ENCODE data around the gene RELB. TPM values are rescaled to one million over a fixed set of nuclear protein-coding genes. Genes with fewer than 3 reads are reported as not detected.

Gene RELB
- total and polyA plus RNA-seq, 10 of the 15 experiments (the other 5 are each of a cell fraction or from before 2014, with no cell fraction given): 0.66 to 43.8 (median 12.8) TPM

DNA sequence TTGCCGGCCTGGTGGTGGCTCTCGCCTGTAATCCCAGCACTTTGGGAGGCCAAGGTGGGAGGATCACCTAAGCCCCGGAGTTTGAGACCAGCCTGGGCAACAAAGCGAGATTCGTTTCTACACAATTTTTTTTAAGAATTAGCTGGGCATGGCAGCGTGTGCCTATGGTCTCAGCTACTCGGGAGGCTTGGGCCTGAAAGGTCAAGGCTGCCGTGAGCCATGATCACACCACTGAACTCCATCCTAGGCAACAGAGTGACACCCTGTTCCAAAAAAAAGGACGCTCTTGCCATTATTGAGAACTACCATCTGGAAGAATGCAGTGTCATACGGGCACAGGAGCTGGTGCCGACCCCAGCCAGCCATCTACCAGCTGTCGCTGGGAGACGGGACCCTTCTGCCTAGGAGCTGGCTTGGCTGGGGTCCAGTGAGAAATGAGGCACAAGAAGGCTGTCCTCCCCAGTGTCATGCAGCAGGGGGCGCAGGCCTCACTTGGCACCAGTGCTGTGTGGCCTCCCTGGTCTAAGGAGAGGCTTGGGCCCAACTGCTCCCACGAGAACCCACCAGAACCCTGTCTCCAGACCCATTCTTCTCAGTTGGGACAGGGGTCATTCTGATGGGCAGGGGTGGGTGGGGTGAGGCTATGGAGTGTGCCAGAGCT is 12.2 kb upstream of the RELB start (continued):
- TF ChIP-seq, protein P1, sequence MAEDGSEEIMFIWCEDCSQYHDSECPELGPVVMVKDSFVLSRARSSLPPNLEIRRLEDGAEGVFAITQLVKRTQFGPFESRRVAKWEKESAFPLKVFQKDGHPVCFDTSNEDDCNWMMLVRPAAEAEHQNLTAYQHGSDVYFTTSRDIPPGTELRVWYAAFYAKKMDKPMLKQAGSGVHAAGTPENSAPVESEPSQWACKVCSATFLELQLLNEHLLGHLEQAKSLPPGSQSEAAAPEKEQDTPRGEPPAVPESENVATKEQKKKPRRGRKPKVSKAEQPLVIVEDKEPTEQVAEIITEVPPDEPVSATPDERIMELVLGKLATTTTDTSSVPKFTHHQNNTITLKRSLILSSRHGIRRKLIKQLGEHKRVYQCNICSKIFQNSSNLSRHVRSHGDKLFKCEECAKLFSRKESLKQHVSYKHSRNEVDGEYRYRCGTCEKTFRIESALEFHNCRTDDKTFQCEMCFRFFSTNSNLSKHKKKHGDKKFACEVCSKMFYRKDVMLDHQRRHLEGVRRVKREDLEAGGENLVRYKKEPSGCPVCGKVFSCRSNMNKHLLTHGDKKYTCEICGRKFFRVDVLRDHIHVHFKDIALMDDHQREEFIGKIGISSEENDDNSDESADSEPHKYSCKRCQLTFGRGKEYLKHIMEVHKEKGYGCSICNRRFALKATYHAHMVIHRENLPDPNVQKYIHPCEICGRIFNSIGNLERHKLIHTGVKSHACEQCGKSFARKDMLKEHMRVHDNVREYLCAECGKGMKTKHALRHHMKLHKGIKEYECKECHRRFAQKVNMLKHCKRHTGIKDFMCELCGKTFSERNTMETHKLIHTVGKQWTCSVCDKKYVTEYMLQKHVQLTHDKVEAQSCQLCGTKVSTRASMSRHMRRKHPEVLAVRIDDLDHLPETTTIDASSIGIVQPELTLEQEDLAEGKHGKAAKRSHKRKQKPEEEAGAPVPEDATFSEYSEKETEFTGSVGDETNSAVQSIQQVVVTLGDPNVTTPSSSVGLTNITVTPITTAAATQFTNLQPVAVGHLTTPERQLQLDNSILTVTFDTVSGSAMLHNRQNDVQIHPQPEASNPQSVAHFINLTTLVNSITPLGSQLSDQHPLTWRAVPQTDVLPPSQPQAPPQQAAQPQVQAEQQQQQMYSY (CRISPR knock-in tag; IDR thresholded peaks at IDR 0.05): no peak
- TF ChIP-seq, protein P2, sequence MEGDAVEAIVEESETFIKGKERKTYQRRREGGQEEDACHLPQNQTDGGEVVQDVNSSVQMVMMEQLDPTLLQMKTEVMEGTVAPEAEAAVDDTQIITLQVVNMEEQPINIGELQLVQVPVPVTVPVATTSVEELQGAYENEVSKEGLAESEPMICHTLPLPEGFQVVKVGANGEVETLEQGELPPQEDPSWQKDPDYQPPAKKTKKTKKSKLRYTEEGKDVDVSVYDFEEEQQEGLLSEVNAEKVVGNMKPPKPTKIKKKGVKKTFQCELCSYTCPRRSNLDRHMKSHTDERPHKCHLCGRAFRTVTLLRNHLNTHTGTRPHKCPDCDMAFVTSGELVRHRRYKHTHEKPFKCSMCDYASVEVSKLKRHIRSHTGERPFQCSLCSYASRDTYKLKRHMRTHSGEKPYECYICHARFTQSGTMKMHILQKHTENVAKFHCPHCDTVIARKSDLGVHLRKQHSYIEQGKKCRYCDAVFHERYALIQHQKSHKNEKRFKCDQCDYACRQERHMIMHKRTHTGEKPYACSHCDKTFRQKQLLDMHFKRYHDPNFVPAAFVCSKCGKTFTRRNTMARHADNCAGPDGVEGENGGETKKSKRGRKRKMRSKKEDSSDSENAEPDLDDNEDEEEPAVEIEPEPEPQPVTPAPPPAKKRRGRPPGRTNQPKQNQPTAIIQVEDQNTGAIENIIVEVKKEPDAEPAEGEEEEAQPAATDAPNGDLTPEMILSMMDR (IDR thresholded peaks at IDR 0.05 in 2 of 3, conservative IDR thresholded peaks at IDR 0.05 in 1 of 3; ENCODE audit: control insufficient read depth in 2 of 3, extremely low read depth in 1 of 3, insufficient read depth in 1 of 3, low read depth in 3 of 3, low read length in 3 of 3): peak; percentile 68 to 87 (median 80)
- TF ChIP-seq HCFC1 (IDR thresholded peaks at IDR 0.05; ENCODE audit: low read length): no peak
- no peak for TF ChIP-seq FOS (IDR thresholded peaks at IDR 0.05; ENCODE audit: borderline replicate concordance, extremely low read depth, insufficient read length)
- TF ChIP-seq YY1 (IDR thresholded peaks at IDR 0.05; ENCODE audit: low read depth, low read length): peak; percentile 55; the same call in 1 of the 2 replicates
